GM10266 (cell line): Measurements from ENCODE around the gene TRIM31.

Experiments
- DNase-seq: peaks from one replicate; pipeline ENCODE4 v3.0.0; 2012; ENCODE audit errors: extremely low spot score
- CTCF ChIP-seq: IDR thresholded peaks from 2 replicates; pipeline ENCODE4 v1.5.1; 2012; ENCODE audit warnings: mild to moderate bottlenecking, low read depth; ENCODE audit not compliant: control insufficient read depth, insufficient read depth; ENCODE audit errors: missing control alignments

Gene TRIM31

DNA sequence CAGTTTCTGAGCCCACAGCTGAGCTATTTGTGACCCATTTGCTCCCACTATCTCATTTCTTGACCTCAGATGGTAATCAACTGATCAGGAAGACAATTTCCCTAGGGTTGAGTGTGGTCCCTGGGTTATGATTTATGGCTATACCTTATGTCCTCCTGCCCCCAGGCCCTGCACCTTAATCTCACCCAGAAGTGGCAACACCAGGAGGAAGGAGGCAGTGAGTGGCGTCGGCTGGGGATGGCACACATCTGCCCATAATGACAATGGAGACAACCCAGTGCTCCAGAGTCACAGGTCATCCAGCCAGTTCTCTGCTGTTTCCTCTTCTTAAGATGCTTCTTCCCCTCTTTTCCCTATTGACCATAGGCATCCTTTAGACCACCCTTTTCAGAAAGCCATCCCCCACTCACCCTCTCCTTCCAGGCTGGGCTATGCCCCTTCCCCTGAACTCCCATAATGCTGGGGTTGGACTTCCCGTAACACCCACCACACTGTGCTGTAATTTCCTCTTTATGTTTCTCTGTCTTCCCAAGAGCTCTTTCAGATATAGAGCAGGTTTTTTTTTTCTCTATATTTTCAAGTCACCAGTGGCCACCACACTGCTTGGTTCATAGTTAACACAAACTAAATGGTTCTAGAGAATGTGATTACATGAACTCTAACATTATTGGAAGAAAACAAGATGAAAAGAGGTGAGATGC is 40.2 kb upstream of the TRIM31 start:
- TF ChIP-seq CTCF, result no peak
- no peak for DNase-seq

DNA sequence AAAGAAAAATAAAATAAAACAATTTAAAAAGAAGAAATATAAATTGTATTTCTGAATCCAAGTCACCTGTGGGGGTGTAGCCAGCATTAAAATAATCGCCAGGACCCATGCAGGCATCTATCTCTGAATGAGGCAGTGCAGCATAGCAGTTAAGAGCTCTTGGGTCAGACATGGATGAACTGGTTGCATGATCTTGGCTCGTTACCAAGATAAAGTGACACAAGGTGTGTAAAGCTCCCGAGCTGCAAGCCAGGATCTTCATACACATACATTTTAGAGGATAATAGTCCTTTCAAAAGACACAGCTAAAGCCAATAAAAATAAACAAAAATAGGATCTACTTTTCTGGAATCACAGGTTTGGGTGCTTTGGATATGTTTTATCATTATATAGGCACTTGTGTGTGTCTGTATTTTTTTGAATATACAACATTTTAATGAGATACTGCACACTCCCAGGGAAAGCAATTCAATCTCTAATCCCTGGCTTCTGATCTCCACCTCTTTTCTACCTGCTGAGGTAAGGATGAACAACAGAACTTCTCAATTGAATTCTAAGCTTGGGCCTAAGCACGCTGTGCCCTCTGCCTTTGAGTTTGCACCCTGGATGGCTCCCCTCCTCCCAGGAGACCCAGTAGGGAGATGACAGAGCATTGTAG is 39.3 kb upstream of the TRIM31 start:
- no peak for TF ChIP-seq CTCF
- DNase-seq, result no peak

DNA sequence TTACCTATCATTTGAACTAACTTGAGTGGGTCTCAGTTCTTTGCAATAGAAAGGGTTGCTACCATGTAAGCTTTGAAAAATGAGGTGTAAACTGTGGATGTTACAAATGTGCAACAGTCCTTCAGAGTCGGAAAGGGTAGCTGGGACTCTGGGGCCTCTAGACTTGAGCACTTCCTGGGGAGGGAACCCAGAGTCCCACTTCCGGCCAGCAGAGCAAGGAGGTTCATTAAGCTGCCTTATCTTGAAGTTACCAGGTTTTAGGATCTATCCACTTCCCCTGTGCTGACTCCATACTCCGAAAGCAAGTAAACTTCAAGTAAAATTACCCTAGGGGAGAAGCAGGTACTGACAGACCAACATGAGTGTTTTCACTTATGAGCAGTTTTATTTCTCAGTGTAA is 38.7 kb upstream of the TRIM31 start:
- DNase-seq, result no peak
- no peak for TF ChIP-seq CTCF

GRCh38 chr6:30150671-30151395 is 37.9 kb upstream of the TRIM31 start:
- DNase-seq, result no peak
- no peak for TF ChIP-seq CTCF

DNA sequence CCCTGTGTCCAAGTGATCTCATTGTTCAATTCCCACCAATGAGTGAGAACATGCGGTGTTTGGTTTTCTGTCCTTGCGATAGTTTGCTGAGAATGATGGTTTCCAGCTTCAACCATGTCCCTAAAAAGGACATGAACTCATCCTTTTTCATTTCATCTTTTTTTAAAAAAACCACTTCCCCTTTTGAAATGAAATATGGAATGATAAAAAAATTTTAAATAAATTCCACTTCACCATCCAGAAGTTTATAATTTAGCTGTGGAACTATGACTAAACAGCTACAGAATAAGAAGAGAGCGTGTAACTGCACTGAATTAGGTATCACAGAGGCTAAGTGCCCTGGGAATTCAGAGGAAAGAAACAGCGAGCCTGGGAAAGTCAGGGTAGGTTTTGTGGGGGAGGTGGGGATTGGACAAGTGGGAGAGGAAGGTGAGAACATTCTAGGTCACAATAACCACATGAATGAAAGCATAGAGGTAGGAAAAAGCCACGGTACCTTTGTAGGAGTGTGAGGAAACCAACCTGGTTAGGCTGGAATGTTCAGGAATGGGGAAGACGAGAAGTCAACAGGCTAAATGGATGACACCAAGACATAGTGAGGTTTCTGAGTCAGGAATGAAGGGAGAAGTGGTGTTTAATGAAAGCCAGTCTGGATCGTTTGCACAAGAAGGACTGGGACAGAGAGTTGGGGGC is 37.1 kb upstream of the TRIM31 start:
- DNase-seq, result no peak
- TF ChIP-seq CTCF, result no peak

GRCh38 chr6:30149234-30149633 is 36.3 kb upstream of the TRIM31 start:
- TF ChIP-seq CTCF, result no peak
- no peak for DNase-seq

DNA sequence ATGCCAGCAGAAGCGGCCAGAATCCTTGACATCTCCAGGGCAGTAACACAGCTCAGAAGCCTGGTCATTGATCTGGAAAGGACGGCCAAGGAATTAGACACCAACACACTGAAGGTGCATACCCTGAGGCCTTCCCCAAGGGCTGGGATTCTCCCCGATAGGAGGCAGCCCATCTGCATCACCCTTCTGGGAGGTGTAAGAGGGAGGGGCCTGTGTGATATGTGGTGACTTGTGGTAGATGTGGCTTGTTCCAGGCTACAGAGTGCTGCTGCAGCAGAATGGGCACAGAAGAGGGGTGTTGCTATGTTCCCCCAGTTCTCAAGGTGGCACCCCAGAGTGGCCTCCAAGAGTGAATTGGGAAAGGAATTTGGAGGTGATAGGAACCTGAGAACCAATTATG is 34.2 kb upstream of the TRIM31 start:
- no peak for DNase-seq
- TF ChIP-seq CTCF, result no peak
